ENCODE measurements around the gene ACOXL. TPM values are rescaled to one million over a fixed set of nuclear protein-coding genes. Genes with fewer than 3 reads are reported as not detected.

ACOXL gene
- total and polyA plus RNA-seq, 12 donors = 0.05 to 0.19 (median 0.12) TPM; not detected in 8

DNA sequence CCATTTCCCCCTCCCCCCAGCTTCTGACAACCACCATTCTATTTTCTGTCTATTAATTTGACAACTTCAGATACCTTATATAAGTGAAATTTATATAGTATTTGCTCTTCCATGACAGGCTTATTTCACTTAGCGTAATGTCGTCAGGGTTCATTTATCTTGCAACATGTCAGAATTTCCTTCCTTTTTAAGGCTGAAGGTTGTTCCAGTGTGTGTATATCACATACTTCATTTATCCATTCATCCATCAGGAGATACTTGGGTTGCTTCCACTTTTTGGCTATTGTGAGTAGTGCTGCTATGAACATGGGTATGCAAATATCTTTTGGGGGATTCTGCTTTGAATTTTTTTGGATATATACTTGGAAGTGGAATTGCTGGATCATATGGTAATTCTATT is 395.7 kb downstream of the ACOXL start:
- Histone ChIP-seq H3K27ac (no peak overlapping the region), H3K36me3 (replicated peaks in 1 of 2) (peaks cover 0 to 11% of the 10 kb centered on the region in 2 donors), H3K4me3 (no peak overlapping the region), H3K9me3 (replicated peaks in 1 of 3) (no peaks in the 10 kb centered on the region), H3K4me1 (replicated peaks in 1 of 2) (peaks cover 0 to 20% of the 10 kb centered on the region in 2 donors), H3K27me3 (no peaks in the 10 kb centered on the region)
- 75 to 82% (median 80%) methylated on average over 2 of the region's 2 CpGs for WGBS, 4 donors
- no peak for TF ChIP-seq POLR2A (IDR thresholded peaks at IDR 0.05)
- TF ChIP-seq, protein P1, sequence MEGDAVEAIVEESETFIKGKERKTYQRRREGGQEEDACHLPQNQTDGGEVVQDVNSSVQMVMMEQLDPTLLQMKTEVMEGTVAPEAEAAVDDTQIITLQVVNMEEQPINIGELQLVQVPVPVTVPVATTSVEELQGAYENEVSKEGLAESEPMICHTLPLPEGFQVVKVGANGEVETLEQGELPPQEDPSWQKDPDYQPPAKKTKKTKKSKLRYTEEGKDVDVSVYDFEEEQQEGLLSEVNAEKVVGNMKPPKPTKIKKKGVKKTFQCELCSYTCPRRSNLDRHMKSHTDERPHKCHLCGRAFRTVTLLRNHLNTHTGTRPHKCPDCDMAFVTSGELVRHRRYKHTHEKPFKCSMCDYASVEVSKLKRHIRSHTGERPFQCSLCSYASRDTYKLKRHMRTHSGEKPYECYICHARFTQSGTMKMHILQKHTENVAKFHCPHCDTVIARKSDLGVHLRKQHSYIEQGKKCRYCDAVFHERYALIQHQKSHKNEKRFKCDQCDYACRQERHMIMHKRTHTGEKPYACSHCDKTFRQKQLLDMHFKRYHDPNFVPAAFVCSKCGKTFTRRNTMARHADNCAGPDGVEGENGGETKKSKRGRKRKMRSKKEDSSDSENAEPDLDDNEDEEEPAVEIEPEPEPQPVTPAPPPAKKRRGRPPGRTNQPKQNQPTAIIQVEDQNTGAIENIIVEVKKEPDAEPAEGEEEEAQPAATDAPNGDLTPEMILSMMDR (IDR thresholded peaks at IDR 0.05) = no peak
- DNase-seq = no peak
- intact Hi-C loops (cut with DNase I) = no loop called here

DNA sequence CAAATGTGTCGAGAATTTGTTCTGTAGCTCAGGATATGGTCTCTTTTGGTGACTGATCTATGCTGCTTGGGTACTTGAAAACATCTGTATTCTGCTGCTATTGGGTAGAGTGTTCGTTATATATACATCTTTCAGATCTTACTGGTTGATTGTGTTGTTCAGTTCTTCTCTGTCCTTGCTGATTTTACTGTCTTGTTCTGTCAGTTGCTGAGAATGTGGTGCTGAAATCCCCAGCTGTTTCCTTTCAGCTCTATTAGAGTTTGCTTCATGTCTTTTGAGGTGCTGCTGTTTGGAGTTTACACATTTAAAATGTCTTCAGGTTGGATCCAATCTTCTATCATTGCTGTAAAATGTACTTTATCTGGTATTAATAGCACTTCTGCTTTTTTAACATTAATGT is 401.2 kb downstream of the ACOXL start:
- no peak for TF ChIP-seq POLR2A (IDR thresholded peaks at IDR 0.05)
- TF ChIP-seq, protein P1 (IDR thresholded peaks at IDR 0.05) = no peak
- no peak overlapping the region for H3K27ac ChIP-seq
- peaks cover 0 to 10% of the 10 kb centered on the region in 2 donors for H3K4me1 ChIP-seq (replicated peaks in 1 of 2)
- no peaks in the 10 kb centered on the region for H3K9me3 ChIP-seq (replicated peaks in 1 of 3)
- H3K4me3 ChIP-seq = no peak overlapping the region
- no peak for DNase-seq
- H3K36me3 ChIP-seq (replicated peaks in 1 of 2) = no peaks in the 10 kb centered on the region
- H3K27me3 ChIP-seq = no peaks in the 10 kb centered on the region
- 67 to 82% (median 73%) methylated on average over 2 of the region's 2 CpGs for WGBS, 4 donors
- intact Hi-C loops (cut with DNase I) = no loop called here

DNA sequence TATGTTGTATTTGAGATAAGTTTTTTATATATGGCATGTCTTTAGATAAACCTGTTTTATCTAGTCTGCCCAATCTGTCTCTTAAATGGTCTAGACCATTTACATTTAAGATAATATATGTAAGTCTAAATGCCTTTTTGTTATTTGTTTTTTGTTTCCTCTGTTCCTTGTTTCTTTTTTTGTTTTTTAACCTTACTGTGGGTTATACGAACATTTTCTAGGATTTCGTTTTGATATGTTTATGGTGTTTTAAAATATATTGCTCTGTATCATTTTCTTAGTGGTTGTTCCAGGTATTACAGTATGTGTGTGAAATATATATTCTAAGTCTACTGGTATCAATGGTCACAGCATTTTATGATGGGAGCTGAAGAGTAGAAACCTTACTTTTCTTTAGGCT is 401.7 kb downstream of the ACOXL start:
- Histone ChIP-seq H3K4me3 (no peak overlapping the region), H3K27me3 (no peaks in the 10 kb centered on the region), H3K36me3 (replicated peaks in 1 of 2) (no peaks in the 10 kb centered on the region), H3K4me1 (replicated peaks in 1 of 2) (peaks cover 0 to 10% of the 10 kb centered on the region in 2 donors), H3K27ac (no peak overlapping the region), H3K9me3 (replicated peaks in 1 of 3) (no peaks in the 10 kb centered on the region)
- 90 to 96% (median 94%) methylated on average over 2 of the region's 2 CpGs for WGBS, 4 donors
- DNase-seq = no peak
- TF ChIP-seq, protein P1 (IDR thresholded peaks at IDR 0.05) = peak in 2 of 6 experiments; percentile 18 to 26
- TF ChIP-seq POLR2A (IDR thresholded peaks at IDR 0.05) = no peak
- intact Hi-C loops (cut with DNase I) = no loop called here

DNA sequence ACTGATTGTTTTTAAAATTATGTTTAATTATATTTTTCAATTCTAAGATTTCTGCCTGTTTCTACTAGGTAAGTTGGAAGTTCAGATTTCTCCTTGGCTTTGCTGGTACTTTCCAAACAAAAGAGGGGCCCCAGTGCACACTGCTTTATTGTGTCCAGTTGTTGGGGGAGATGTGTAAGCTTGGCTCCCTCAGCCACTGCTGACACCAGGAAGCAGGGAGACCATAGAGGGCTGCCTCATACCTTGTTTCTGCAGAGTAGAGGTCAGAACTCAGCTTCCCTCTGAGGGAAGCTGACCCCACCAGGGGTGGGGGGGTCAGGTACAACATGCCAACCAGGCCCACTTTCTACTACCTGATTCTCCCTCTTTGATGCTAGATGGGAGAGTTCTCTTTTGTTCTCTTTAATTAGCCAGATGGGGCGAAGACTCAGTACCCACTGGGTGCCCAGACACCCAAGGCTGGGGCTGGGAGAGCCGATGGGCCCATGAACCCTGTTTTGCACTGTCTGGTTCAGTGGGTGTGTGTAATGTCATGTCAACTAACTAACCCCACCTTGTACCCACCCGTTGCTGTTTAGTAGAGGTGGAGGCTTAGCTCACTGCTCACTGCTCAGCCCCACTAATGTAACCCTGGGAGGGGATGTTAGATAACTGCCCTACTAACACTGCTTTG is 403.0 kb downstream of the ACOXL start:
- no peak overlapping the region for H3K4me3 ChIP-seq
- peaks cover 0 to 10% of the 10 kb centered on the region in 2 donors for H3K4me1 ChIP-seq (replicated peaks in 1 of 2)
- H3K27me3 ChIP-seq = no peaks in the 10 kb centered on the region
- no peaks in the 10 kb centered on the region for H3K36me3 ChIP-seq (replicated peaks in 1 of 2)
- no peak for DNase-seq
- H3K9me3 ChIP-seq (replicated peaks in 1 of 3) = no peaks in the 10 kb centered on the region
- intact Hi-C loops (cut with DNase I) = no loop called here
- no peak for TF ChIP-seq POLR2A (IDR thresholded peaks at IDR 0.05)
- TF ChIP-seq, protein P1 (IDR thresholded peaks at IDR 0.05) = no peak
- 85 to 96% (median 88%) methylated on average over 2 to 3 of the region's 3 CpGs for WGBS, 4 donors
- H3K27ac ChIP-seq = no peak overlapping the region
